Stimulated activated CD4-positive, alpha-beta T cell treated with anti-CD3 and anti-CD28 coated beads, Interleukin-12 subunit alpha, Interleukin-12 subunit beta, amount 100 ng/mL, for 4 hours (primary cell): ENCODE results near the gene SCIMP.
A peak's percentile ranks its signal among the peaks of the same experiment; 100 is the strongest.
"Not testable (repeated sequence)": the region's sequence is repeated elsewhere in the genome, so short reads cannot be mapped to it uniquely, and the experiment has no call there.

ENCODE experiments used
- DNase-seq: peaks from one replicate; pipeline ENCODE4 v3.0.0-alpha.2; 2020

The SCIMP gene

GRCh38 chr17:5237541-5238016, 2.9 kb upstream of the SCIMP start:
- DNase-seq = no peak

GRCh38 chr17:5236938-5237540, 2.4 kb upstream of the SCIMP start:
- DNase-seq = no peak

- not testable (repeated sequence) for DNase-seq
Observed at GRCh38 chr17:5233492-5233891, 1.2 kb downstream of the SCIMP start.

GRCh38 chr17:5226940-5227878, 7.5 kb downstream of the SCIMP start:
- no peak for DNase-seq

- DNase-seq = no peak
Observed at GRCh38 chr17:5225668-5226457, 8.8 kb downstream of the SCIMP start.

- not testable (repeated sequence) for DNase-seq
Observed at GRCh38 chr17:5221912-5222311, 12.7 kb downstream of the SCIMP start.

- DNase-seq = no peak
Observed at GRCh38 chr17:5220074-5220473, 14.6 kb downstream of the SCIMP start.

- DNase-seq = no peak
Observed at GRCh38 chr17:5219536-5219935, 15.1 kb downstream of the SCIMP start.

- DNase-seq = not testable (repeated sequence)
Observed at GRCh38 chr17:5217562-5217961, 17.1 kb downstream of the SCIMP start.

- no peak for DNase-seq
Observed at GRCh38 chr17:5211458-5211857, 23.2 kb downstream of the SCIMP start.

- DNase-seq = no peak
Observed at GRCh38 chr17:5210614-5211252, 23.9 kb downstream of the SCIMP start.

- DNase-seq = no peak
Observed at GRCh38 chr17:5210091-5210490, 24.6 kb downstream of the SCIMP start.

- no peak for DNase-seq
Observed at GRCh38 chr17:5209396-5209795, 25.3 kb downstream of the SCIMP start.

GRCh38 chr17:5203908-5204294, 30.8 kb downstream of the SCIMP start:
- no peak for DNase-seq

- no peak for DNase-seq
Observed at GRCh38 chr17:5203178-5203907, 31.3 kb downstream of the SCIMP start.

GRCh38 chr17:5201011-5201410, 33.6 kb downstream of the SCIMP start:
- no peak for DNase-seq

- DNase-seq = no peak
Observed at GRCh38 chr17:5200360-5200759, 34.3 kb downstream of the SCIMP start.

GRCh38 chr17:5198472-5198871, 36.2 kb downstream of the SCIMP start:
- no peak for DNase-seq

GRCh38 chr17:5194346-5194745, 40.3 kb downstream of the SCIMP start:
- no peak for DNase-seq

GRCh38 chr17:5191541-5192417, 42.9 kb downstream of the SCIMP start, which contains the start of gene ZNF594:
Gene ZNF594, minus strand, starts transcription at chr17:5191868. Its CDS starts 7,612 bp downstream, at chr17:5184256.
- DNase-seq = peak; percentile 97

GRCh38 chr17:5184288-5184687, 50.4 kb downstream of the SCIMP start:
- no peak for DNase-seq
